Glomerular visceral epithelial cell (primary cell): ENCODE results near the gene SPEM2.
"Not testable (repeated sequence)": the region's sequence is repeated elsewhere in the genome, so short reads cannot be mapped to it uniquely, and the experiment has no call there.

Source experiments
- DNase-seq: peaks from one replicate; pipeline ENCODE4 v3.0.0-alpha.2; 2016; ENCODE audit errors: extremely low spot score

SPEM2 gene

DNA sequence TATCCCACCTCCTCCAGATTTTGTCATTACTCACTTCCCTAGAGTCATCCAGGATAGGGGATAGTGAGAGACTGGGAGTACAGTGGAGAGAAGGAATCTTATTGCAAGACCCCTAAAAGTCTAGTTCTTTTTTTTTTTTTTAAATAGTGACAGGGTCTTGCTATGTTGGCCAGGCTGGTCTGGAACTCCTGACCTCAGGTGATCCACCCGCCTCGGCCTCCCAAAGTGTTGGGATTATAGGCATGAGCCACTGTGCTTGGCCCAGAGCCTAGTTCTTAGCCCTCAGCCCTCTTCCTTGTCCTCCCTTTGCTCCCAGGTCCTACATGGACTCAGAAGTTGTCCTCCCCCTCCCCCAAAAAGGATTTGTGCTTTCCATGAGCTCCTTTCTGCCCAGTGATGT lies 16.7 kb downstream of the SPEM2 start:
- no peak for DNase-seq

DNA sequence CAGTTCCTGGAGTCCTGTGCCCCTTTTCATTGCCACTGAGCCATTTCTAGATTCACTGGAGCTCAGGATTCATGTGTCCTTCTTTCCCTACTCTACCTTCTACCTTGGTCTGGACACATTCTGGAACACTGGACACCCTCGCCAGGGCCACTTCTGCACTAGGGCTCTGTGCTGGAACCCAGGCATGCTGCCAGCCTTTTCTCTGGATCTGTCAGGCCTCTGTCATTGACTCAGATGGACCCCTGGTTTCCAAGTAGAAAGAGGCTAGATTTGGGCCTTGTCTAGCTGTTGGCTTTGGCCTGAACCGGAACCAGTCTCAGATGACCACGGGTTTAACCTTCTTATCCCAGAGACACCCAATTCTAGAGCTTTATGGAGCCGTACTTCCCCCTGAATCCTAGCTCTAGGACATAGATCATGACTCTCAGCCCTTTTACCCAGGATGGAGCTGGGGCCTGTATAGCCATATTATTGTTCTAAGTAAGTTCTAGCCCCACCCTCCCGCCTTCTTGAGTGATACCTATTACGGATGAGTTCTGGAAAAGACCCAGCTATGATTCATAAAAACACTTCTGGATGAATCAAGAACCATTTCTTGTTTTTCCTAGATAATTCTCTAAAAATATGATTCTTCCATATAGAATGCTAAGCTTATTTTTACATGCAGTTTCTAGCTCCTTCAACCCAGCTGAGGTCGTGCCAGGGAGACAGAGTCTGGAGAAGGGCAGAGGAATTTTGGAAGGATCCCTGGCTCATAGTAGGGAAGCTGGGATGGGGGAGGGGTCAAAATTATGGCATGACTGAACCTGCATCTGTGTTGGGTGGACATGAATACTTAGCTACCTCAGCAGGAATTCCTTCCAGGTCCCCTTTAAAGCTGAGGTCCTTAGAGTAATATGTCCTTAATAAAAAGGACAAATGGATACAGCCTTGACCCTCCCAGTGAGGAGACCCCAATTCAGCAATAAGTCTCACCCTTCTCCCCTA lies 18.4 kb downstream of the SPEM2 start:
- peak; percentile 33 for DNase-seq

- DNase-seq: peak; percentile 58
Observed at GRCh38 chr17:7444682-7445618, 19.5 kb downstream of the SPEM2 start, which contains the start of gene CHRNB1. Gene CHRNB1 (plus strand): TSS chr17:7445061. CDS start chr17:7445128, 67 bp downstream.

DNA sequence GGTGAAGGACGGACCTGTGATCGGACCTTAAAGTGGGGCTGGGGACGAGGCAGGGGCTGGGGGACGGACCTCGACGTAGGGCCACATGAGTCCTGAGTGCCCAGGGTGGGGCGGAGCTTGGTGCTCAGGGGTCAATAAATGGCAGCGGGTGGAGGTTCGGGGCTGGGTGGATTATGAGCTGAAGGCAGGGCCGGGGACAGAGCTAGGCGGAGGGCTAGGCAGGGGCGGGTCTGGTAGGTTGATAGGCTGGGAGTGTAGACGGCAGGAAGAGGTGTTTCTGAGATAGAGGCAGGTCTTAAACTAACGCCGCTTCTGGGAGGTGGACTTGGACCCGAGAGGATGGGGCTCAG lies 20.2 kb downstream of the SPEM2 start:
- no peak for DNase-seq

GRCh38 chr17:7448461-7448860 lies 23.0 kb downstream of the SPEM2 start:
- DNase-seq: no peak

GRCh38 chr17:7459961-7460545 lies 34.6 kb downstream of the SPEM2 start:
- DNase-seq: no peak

DNA sequence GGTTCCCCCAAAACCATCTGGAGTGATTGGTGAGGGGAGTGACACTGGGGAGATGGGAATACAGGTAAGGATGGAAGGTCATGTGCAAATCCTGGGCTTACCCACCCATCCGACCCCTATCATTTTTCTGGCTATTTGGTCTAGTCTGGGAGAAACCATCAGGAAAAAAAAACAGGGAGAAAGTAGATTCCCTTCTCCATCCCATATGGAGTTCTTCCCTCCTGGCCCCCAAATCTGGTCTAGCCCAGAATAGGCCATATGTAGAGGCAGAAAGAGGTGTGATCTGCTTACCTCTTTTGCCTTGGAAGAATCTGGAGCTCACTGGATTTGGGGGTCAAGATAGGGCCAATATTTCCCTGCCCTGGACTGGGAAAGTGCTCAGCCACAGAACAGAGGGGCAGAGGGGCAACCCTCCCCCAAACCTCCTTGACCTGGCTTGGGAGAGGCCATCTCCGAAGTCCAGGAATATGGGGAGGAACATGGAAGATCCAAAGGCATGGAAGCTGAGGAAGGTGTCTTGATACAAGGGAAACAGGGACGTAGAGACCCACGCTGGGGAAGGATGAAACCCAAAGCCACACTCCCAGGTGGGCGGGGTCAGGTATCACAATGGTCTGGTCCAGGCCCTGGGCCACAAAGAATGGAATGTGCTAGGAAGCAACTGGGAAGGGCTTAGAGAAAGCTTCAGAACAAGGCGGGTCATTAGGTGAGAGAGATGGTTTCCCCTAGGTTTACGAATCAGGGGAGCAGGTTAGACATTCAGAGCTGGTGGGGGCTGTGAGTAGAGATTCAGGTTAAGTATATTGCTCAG lies 35.6 kb downstream of the SPEM2 start:
- DNase-seq: no peak

DNA sequence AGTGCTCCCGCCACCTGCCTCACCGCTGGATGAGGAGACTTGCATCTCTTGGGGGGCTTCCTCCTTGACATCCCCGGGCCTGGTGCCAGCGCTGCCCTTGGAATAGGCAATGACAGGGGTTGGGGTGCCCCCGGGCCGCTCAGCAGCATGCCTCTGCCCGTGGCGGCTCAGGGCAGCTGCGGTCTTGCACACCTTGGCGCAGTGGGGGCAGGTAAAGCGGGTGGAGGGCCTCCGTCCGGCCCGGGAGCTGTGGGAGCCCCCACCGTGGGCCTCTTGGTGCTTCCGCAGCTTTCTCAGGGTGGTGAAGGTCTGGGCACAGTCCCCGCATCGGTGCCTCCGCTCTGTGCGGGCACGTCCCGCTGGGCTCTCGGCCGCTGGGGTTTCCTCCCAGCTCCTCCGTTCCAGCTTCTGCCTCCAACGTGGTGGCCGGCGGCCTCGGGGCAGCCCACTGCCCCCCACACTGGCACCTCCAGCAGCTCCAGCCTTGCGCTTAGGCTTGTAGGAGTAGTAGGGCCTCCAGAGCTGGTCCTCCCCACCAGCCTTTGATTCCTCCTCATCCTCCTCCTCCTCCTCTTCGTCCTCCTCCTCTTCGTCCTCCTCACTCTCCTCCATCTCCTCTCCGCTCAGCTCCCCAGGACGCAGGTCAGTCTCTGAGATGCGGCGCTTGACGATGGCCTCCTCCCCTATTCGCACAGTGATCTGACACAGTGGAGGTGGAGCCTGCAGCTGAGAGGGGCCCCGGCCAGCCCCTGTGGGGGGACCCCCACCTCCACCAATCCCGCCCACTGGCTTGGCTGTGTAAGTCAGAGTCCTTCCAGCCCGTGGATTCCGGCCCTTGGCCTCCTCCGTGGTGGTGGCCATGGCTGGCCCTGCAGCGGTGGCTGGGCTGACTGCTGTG lies 37.3 kb downstream of the SPEM2 start:
- DNase-seq: no peak

- no peak for DNase-seq
Observed at GRCh38 chr17:7463372-7463846, 38.0 kb downstream of the SPEM2 start.

DNA sequence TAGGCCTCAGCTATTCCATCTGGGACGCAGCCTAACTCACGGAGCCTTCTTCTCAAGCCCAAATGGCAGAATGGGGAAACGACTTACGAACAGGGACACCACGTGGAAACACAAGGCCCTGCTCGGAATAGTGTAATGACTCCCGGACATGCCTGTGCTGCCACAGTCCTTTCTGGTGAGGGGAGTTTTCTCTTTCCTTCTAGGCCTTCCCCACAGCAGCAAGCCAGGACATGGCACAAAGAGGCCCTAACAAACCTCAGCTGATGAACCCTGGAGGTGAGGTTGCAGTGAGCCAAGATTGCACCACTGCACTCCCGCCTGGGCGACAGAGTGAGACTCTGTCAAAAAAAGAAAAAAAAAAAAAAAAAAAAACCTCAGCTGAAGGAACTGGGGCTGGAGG lies 38.7 kb downstream of the SPEM2 start:
- DNase-seq: no peak

GRCh38 chr17:7465597-7466275 lies 40.3 kb downstream of the SPEM2 start:
- no peak for DNase-seq

DNA sequence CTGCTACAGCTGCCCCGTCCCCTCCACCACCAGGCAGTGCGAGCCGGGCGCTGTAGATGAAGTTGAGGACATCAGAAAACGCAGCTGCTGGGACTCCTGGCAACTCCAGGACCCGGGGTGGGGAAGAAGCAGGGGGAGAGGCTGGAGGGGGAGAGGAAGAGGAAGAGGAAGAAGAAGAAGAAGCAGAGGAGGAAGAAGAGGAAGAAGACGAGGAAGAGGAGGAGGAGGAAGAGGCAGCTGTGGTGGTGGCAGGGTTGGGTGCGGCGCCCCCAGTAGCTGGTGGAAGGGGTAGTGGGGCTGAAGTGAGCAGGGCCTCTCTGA lies 40.9 kb downstream of the SPEM2 start:
- no peak for DNase-seq

DNA sequence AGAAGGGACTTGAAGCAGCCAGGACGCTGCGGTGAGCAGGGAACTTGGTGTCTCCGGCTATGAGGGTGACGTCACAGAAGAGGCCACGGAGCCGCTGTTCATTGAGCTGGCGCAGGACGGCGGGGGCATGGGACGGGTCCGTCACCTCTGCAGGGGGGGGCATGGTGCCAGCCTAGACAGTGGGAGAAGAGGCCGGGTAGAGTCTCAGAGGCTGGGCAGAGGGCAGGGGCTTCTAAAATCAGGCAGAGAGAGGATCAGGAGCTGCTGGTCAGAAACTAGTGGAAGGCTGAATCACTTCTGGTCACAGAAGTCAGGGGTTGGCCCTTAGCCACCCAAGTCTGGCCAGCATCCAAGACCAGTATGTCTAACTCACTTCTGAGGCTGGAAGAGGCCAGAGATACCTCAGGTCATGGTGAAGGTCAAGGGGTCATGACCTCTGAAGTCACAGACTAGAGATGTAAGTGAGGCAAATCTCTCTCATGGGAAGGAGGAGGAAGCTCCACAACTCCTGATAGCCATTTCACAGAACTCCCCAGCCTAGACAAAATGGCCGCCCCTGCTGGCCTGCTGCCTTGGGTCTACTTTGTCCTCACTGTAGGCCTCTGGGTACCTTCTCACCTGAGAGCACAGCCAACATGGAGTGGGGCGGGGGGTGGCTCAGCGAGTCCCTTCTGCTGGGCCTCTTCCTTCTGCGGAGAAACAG lies 41.4 kb downstream of the SPEM2 start:
- peak; percentile 56 for DNase-seq

DNA sequence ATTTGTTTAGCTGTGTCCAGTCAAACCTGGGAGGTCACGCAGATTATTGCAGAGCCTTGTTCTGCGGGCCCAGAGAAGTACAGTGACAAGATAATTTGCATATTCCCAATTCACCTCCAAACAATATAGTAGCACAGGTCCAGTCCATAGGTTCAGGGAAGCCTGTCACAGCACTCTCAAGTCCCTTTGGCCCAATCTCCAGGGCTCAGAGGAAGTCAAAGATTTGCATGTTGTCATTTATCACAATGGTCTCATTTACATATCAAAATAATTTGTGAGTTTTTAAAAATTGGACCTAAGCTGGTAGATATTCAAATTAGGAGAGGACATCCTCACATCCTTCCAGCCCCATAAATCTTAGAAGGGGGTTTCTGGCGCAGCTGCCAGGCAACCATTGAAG lies 42.1 kb downstream of the SPEM2 start:
- no peak for DNase-seq

- no peak for DNase-seq
Observed at GRCh38 chr17:7468290-7468689, 42.9 kb downstream of the SPEM2 start.

DNA sequence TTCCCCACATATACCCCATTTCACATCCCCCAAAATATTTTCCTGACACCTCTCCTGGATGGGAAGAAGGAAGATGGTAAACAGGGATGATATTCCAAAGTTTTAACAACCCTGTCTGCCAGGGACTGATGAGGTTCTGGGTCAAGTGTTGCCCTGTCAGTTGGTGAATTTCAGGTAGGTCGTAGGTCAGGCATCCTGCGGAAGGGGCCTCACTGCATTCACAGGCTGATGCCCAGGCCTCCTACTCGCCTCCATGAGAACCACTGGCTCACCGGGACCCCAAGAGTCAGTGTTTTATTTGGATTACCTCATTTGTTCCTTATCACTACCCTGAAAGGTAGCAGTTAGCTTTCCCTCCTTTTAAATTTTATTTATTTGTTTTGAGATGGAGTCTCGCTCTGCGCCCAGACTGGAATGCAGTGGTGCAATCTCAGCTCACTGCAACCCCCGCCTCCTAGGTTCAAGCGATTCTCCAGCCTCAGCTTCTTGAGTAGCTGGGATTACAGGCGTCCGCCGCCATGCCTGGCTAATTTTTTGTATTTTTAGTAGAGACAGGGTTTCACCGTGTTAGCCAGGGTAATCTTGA lies 43.5 kb downstream of the SPEM2 start:
- DNase-seq: no peak

DNA sequence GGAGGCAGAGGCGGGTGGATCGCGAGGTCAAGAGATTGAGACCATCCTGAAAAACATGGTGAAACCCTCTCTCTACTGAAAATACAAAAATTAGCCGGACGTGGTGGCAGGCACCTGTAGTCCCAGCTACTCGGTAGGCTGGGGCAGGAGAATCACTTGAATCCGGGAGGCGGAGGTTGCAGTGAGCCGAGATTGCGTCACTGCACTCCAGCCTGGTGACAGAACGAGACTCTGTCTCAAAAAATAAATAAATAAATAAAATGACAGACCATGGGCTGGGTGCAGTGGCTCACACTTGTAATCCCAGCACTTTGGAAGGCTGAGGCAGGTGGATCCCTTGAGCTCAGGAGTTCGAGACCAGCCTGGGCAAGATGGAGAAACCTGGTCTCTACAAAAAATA lies 44.4 kb downstream of the SPEM2 start:
- not testable (repeated sequence) for DNase-seq

DNA sequence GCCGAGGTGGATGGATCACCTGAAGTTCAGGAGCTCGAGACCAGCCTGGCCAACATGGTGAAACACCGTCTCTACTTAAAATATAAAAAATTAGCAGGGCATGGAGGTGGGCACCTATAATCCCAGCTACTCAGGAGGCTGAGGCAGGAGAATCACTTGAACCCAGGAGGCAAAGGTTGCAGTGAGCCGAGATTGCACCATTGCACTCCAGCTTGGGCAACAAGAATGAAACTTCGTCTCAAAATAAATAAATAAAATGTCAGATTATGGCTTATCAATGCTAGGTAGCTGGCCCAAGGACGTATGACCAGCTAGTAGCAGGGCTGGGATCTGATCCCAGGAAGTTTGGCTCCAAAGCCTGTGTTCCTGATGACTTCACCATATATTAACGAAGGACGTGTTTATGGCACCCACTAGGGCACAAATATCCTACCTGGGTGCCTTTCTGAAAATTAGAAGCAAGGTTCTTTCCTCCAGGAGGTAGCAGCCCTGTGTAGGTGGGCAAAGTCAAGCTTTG lies 45.1 kb downstream of the SPEM2 start:
- DNase-seq: not testable (repeated sequence)
